MM.1S (cell line): Measurements from ENCODE around the gene ZAP70.

Source experiments
- DNase-seq: peaks from one replicate; pipeline ENCODE4 v3.0.0-alpha.2; 2015
- H2AFZ ChIP-seq: fragments of 300-600 bp; sonication (generic); 2 replicates; pipeline ENCODE4 v1.6.0; 2016; ENCODE audit warnings: antibody characterized with exemption, low read length
- H3F3A ChIP-seq: fragments of 300-600 bp; sonication (generic); 2 replicates; pipeline ENCODE4 v1.6.1; 2016; ENCODE audit warnings: mild to moderate bottlenecking, antibody characterized with exemption, low read length, moderate library complexity, mixed read lengths; ENCODE audit not compliant: insufficient read depth
- H3K27ac ChIP-seq: fragments of 300-600 bp; sonication (generic); 2 replicates; pipeline ENCODE4 v1.5.1; 2016; ENCODE audit warnings: mild to moderate bottlenecking, low read length
- H3K27me3 ChIP-seq: fragments of 300-600 bp; sonication (generic); replicated peaks from 2 replicates; pipeline ENCODE4 v1.6.0; 2016; ENCODE audit warnings: low read length; ENCODE audit not compliant: insufficient read depth
- H3K36me3 ChIP-seq: fragments of 300-600 bp; sonication (generic); replicated peaks from 2 replicates; pipeline ENCODE4 v1.6.1; 2016; ENCODE audit warnings: mild to moderate bottlenecking, low read length, mixed read lengths; ENCODE audit not compliant: insufficient read depth
- H3K4me1 ChIP-seq: fragments of 300-600 bp; sonication (generic); 2 replicates; pipeline ENCODE4 v1.6.1; 2016; ENCODE audit warnings: low read length, mixed read lengths
- H3K4me2 ChIP-seq: fragments of 300-600 bp; sonication (generic); 2 replicates; pipeline ENCODE4 v1.6.0; 2016; ENCODE audit warnings: low read depth, low read length
- H3K4me3 ChIP-seq: fragments of 300-600 bp; sonication (generic); 2 replicates; pipeline ENCODE4 v1.5.1; 2016; ENCODE audit warnings: low read length, mixed read lengths
- H3K79me2 ChIP-seq: fragments of 300-600 bp; sonication (generic); 2 replicates; pipeline ENCODE4 v1.6.1; 2016; ENCODE audit warnings: mixed run types, low read length, mixed read lengths
- H3K9ac ChIP-seq: fragments of 300-600 bp; sonication (generic); 2 replicates; pipeline ENCODE4 v1.6.1; 2016; ENCODE audit warnings: low read length, mixed read lengths
- H3K9me2 ChIP-seq: fragments of 300-600 bp; sonication (generic); replicated peaks from 2 replicates; pipeline ENCODE4 v1.6.1; 2016; ENCODE audit warnings: mild to moderate bottlenecking, low read length, mixed read lengths; ENCODE audit not compliant: insufficient read depth
- H3K9me3 ChIP-seq: fragments of 300-600 bp; sonication (generic); replicated peaks from 2 replicates; pipeline ENCODE4 v1.6.1; 2016; ENCODE audit warnings: mild to moderate bottlenecking, low read length, mixed read lengths; ENCODE audit not compliant: insufficient read depth
- H4K20me1 ChIP-seq: fragments of 300-600 bp; sonication (generic); 2 replicates; pipeline ENCODE4 v1.6.1; 2016; ENCODE audit warnings: mild to moderate bottlenecking, low read length, moderate library complexity, mixed read lengths; ENCODE audit not compliant: insufficient read depth
- EZH2 ChIP-seq: fragments of 300-600 bp; sonication (generic); optimal IDR thresholded peaks from 2 replicates; pipeline ENCODE3; 2017; ENCODE audit warnings: low read depth, mild to moderate bottlenecking, antibody characterized with exemption, low read length, mixed read lengths
- EZH2phosphoT487 ChIP-seq: fragments of 300-600 bp; sonication (generic); IDR thresholded peaks from 2 replicates; pipeline ENCODE4 v1.6.1; 2018; ENCODE audit warnings: antibody characterized with exemption, low read length
- TF ChIP-seq, protein P1 (sequence below): fragments of 300-600 bp; sonication (generic); IDR thresholded peaks from 2 replicates; pipeline ENCODE4 v1.5.1; 2016; ENCODE audit warnings: antibody characterized with exemption, low read length, mixed read lengths

ZAP70 gene

DNA sequence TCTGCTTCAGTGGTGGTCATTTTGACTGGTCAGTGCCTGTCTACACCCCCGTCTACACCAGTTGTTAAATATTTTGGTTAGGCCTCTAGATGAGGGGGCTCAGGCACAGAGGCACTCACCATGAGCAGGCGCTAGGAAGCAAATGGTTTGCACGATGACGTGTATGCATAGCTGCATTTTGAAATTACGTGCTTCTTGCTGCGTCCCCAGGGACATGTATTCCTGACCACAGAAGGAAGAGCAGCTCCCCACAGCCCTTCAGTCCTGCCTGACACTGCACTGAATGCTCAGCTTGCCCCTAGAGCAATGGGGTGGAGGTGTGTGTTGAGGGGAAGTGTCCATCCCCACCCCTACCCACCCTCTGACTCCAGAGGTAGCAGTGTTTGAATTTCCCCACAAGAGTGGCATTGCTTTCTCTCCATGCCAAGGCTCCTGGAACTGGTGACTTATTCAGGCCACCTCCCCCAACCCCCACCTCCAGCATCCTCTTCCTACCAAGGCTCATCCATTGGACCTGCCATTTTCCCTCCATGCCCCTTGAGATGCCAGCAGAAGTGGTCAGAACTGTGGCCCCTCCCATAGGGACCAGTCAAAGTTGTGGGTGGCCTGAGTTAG, 11.4 kb upstream of the ZAP70 start:
- Histone ChIP-seq H4K20me1 (no peaks in the 10 kb centered on the region), H3K4me1 (no peaks in the 10 kb centered on the region), H3K9me2 (no peaks in the 10 kb centered on the region), H3K79me2 (no peaks in the 10 kb centered on the region), H3K9ac (no peak overlapping the region), H2AFZ (no peak overlapping the region), H3K4me3 (no peak overlapping the region), H3K27ac (no peak overlapping the region), H3K27me3 (no peaks in the 10 kb centered on the region), H3K9me3 (no peaks in the 10 kb centered on the region), H3F3A (no peaks in the 10 kb centered on the region), H3K36me3 (no peaks in the 10 kb centered on the region), H3K4me2 (no peak overlapping the region)
- no peak for DNase-seq
- TF ChIP-seq EZH2phosphoT487 (no peak), EZH2 (no peak)
- TF ChIP-seq, protein P1, sequence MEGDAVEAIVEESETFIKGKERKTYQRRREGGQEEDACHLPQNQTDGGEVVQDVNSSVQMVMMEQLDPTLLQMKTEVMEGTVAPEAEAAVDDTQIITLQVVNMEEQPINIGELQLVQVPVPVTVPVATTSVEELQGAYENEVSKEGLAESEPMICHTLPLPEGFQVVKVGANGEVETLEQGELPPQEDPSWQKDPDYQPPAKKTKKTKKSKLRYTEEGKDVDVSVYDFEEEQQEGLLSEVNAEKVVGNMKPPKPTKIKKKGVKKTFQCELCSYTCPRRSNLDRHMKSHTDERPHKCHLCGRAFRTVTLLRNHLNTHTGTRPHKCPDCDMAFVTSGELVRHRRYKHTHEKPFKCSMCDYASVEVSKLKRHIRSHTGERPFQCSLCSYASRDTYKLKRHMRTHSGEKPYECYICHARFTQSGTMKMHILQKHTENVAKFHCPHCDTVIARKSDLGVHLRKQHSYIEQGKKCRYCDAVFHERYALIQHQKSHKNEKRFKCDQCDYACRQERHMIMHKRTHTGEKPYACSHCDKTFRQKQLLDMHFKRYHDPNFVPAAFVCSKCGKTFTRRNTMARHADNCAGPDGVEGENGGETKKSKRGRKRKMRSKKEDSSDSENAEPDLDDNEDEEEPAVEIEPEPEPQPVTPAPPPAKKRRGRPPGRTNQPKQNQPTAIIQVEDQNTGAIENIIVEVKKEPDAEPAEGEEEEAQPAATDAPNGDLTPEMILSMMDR: no peak

DNA sequence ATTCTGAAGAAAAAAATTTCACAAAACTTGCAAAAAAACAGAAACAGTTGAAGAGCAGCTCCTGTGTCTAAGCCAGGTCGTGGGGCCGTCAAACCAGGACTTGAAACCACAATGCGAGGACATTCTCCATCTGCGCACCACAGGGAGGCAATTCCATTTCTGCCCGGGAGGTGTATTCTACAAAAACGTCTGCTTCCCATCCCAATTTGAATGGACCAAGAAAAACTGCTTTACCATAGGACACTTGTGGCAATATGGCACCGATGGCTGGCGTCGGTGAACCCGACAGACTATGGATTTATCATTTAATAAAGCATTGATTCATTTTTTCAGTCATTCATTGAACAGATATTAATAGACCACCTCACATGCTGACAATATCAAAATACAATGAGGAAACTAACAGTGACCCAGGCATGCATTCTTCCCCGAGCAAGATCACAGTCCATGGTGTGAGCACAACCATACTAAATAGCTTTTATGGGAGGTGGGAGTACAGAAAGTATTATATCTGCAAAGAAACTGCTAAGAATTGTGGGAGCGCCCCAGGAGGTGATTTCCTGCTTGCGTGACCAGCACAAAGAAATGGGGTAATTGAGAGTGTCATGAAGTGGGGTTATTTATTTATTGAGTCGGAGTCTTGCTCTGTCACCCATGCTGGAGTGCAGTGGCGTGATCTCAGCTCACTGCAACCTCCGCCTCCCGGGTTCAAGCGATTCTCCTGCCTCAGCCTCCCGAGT, 10.5 kb upstream of the ZAP70 start:
- Histone ChIP-seq H3K9me3 (no peaks in the 10 kb centered on the region), H3K79me2 (no peaks in the 10 kb centered on the region), H3F3A (no peaks in the 10 kb centered on the region), H3K27me3 (no peaks in the 10 kb centered on the region), H2AFZ (no peak overlapping the region), H3K9ac (no peak overlapping the region), H3K36me3 (no peaks in the 10 kb centered on the region), H3K4me1 (no peaks in the 10 kb centered on the region), H3K27ac (no peak overlapping the region), H3K9me2 (no peaks in the 10 kb centered on the region), H3K4me3 (no peak overlapping the region), H4K20me1 (no peaks in the 10 kb centered on the region), H3K4me2 (no peak overlapping the region)
- no peak for DNase-seq
- TF ChIP-seq, protein P1: no peak
- no peak for TF ChIP-seq EZH2

DNA sequence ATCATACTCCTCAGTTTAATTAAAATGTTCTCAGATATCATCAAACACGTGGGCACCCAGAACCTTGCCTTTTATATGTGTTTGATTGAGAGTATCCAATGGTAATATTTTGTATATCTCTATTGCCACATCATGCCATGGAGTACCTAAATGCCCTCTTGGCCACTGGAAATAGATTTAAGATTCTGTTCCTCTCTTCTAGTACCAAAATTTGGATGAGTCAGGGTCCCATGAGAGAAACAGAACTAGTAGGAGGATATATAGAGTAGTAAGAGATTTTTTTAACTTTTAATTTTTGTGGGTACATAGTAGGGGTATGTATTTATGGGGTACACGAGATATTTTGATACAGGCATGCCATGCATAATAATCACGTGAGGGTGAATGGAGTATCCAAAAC, 9.6 kb upstream of the ZAP70 start:
- H3K79me2 ChIP-seq: no peaks in the 10 kb centered on the region
- H3K4me1 ChIP-seq: no peaks in the 10 kb centered on the region

More for the DNA sequence above, 9.6 kb upstream of the ZAP70 start:
- no peak for DNase-seq
- Histone ChIP-seq H2AFZ (no peak overlapping the region), H3K9me2 (no peaks in the 10 kb centered on the region), H3K27ac (no peak overlapping the region), H3K4me2 (no peak overlapping the region), H3K36me3 (no peaks in the 10 kb centered on the region), H3F3A (no peaks in the 10 kb centered on the region), H4K20me1 (no peaks in the 10 kb centered on the region), H3K9ac (no peak overlapping the region), H3K4me3 (no peak overlapping the region), H3K9me3 (no peaks in the 10 kb centered on the region), H3K27me3 (no peaks in the 10 kb centered on the region; the same call in 1 of the 2 replicates)
- TF ChIP-seq, protein P1: no peak
- TF ChIP-seq EZH2phosphoT487 (no peak), EZH2 (no peak)
